SKM-1 treated with dmso at 0.1 percent for 144 hours (cell line): Measurements from ENCODE around the gene THSD4.
"Not testable (repeated sequence)": the region's sequence is repeated elsewhere in the genome, so short reads cannot be mapped to it uniquely, and the experiment has no call there.

Experiments used
- DNase-seq: peaks from one replicate; lab custom pipeline; 2025; ENCODE audit not compliant: unreplicated experiment; lab: John Stamatoyannopoulos, UW

Gene THSD4

DNA sequence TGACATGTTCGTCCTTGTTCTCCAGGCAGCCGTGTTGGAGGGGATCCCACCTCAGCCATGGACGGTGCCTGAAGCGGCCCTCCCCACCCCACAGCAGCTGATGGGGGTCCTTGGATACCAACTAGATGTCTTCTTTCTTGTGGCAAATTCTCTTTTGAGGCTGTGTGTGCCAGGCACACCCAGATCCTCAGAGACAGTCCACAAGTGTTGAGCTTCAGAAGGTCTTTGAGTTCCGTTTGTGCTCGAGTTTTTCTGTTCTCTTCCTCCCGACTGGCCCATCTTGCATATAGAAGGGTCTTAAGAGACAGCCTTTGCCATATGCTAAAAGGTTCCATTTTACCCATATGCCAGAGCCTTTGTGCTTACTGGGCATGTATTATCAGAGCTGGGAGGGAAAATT, 227.4 kb downstream of the THSD4 start:
- DNase-seq = no peak

DNA sequence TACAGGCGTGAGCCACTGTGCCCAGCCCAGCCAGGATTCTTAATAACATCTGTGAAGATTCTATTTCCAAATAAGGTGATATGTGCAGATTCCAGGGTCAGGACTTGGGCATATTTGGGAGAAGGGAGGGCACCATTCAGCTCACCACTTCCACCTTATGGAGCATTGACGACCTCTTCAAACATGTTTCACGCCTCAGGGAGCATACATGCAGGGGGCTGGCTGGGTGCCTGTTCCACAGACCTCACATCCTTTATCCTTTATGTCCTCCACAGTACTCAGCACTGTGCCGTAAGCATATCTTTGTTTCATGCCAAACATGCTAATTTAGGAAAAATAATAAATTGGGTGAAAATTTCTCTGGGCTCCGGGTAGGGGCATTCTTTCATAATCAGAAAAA, 229.0 kb downstream of the THSD4 start:
- DNase-seq = no peak

DNA sequence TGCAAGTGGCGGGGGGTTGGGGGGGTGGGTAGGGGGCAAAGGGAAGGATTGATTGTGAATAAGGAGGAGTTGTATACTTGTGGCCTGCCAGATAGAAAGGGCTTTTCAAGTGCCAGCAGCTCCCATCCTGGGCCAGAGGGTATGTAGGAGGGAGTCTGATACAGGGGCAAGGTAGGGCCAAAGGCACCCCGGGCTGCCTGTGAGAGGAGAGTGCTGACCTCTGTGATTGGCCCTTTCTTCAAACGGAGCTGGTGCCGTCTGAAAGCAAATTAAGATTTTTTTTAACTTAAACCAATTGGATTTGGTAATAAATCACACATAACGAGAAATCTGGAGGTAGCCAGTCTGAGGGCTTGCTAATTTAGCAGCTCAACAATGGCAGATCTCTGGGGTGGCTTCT, 229.9 kb downstream of the THSD4 start:
- DNase-seq = no peak

DNA sequence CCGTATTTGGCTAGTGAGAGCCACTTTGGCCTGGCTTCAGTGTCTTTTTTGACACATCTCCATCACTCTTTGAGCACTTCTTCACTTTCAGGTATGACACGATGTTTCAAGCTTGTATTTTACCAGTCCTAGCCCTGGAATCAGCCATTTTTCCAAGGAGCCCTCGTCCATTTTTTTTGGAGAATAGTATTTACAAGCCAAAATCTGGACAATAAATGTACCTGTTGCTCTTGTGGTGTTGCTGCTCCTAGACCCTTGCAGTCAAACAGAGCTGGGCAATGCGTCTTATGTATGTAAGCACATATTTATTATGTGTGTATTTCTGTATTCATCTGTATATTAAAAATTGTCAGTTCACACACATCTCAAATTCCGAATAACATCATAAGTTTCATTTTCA, 231.2 kb downstream of the THSD4 start:
- no peak for DNase-seq

DNA sequence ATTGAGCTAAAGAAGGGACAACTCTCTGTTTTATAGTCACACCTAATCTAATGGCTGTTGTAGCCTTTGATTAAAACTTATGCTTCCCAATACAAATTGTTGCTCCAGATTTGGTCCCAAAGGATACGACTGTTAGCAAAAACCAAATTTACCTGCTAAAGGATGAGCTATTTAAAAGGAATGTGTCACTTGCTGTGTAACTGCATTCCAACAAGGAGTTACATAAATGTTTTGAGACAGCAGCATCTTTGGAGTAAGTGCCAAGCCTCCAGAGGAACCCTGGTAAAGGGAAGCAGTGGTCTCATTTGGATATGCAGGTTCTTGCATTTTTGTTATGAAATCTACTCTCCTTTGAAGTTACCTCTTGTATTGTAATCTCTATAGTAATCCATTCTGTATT, 233.3 kb downstream of the THSD4 start:
- no peak for DNase-seq

DNA sequence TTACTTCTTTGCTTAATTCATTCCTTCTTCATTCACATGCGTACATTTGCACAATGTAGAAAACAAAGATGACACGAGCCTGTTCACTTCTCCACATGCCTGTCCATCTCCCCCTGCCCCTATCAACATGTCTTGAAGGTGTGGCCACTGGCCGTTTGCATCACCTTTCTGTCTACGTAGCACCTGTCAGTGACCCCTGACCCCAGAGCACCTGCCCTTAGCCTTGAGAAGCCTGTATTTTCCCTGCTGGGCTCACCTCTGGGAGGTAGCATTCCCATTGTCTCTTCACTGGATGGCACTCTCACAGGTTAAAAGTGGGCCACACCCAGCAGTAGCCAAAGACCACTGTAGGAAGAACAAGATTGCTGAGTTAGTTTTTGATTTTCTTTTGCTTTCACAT, 234.1 kb downstream of the THSD4 start:
- DNase-seq = no peak

DNA sequence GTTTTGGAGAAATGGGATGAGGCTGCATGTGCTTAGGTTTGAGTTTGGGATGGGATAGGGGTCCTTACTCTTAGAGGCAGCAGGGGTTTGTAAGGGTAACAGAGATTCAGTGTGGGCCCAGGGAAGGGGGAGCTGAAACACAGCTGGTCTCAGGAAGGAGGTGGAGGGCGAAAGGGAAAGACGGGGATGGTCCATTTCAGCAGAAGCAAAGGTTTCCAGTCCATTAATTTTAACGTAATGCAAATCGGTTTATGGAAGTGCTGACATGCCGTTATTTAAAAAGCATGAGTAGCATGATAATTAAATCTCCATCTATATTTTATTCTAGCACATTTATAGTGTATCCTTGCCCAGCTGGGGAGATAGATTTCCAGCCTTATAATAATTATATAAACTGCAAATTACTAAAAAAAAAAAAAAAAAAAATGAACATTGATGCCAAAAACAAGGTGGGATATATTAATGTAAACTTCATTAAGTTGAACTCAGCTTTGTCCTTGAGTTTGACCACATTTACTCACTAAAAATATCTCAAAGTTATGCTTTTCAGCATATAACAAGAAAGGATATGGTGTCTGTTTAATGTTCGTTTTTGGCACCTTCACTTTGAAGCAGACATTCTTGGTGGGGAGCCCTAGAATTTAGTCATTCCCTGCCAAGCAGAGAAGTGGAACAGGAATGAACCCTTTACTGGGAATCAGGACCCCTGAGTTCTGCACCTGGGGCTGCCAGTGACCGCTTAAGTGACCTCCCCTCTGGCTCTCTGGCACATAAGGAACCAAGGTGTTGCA, 234.7 kb downstream of the THSD4 start:
- no peak for DNase-seq

DNA sequence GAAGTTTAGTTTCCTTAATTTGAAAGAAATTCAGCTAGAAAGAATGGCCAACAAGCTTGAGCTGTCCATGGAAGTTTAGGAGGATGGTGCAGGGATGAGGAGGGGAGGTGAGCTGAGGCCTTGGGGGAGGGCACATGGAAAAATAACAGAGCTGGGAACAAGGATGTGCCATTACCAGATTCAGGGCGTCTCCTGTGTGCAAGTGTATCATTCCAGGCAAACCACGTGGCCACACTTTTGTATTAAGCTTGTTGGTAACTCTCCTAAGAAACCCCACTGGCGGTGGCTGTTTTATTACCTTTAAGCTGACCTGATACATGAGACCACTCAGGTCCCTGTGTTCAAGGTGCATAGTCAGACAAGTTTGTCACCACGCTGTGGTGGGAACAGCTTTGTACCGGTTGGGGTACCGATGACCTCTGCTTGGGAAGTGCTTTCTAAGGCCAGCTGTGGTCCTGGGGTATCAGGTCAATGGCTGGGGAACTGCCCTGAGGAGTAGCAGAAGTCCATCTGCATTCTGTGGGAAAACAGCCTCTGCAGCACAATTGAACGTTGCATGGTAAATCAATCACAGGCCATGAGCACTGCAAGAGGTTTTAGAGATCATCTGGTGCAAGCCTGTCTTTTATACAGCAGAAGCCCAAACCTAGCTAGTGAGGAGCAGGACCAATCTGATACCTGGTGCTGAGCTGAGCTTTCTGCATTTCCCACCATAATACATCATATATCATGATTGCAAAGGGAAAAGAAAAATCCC, 235.5 kb downstream of the THSD4 start:
- DNase-seq = no peak

DNA sequence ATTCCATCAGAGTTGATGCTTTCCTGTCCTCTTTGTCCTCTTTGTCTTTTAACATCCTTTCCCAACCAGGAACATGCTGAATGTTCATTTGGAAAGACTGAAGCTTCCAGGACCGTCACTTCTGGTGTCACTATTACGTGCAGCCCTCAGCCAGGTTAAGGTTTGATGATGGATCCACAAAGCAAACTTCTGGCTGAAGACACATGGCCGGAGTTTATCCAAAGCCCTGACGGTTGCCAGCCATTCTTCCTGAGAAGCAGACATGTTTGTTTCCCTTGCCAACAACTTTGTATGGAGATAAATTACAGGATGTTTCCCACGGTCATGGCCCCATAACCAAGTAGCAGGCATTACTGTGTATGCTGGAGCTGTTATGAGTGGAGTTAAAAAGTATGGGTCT, 236.9 kb downstream of the THSD4 start:
- no peak for DNase-seq

DNA sequence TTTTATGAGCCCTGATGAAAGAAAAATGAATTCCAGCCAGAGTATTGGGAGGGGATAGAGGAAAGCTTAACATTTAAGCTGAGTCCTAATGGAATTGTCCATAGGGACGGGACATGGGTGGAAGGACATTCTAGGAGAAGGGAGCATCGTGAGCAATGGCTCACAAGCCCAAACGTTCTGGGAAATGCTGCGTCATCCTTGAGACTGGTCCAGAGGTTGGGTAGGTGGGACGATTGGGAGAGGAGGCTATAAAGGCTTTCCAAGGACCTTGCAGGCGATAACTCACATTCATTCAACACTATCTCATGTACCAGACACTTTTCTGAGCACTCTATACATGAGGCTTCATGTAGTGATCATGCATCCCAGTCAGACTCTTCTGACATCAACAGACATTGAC, 237.5 kb downstream of the THSD4 start:
- DNase-seq = no peak

DNA sequence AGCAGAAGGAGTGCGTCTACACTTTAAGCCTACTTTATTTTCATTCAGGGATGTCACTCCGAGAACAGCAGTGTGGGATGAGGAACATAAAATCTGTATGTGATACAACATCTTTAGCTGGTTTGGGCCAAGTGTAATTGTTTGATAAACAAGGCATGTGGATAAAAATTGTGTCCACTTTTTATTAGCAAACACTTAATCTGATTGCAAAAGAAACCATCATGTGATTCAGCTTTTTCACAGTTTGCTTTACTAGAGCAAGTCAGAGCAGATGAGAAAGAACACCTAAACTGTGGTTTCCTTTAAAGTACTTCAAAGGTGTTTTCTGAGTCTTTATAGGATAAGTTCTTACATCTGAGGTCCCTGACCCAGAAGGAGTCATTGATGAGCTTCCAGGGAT, 237.9 kb downstream of the THSD4 start:
- DNase-seq = no peak

DNA sequence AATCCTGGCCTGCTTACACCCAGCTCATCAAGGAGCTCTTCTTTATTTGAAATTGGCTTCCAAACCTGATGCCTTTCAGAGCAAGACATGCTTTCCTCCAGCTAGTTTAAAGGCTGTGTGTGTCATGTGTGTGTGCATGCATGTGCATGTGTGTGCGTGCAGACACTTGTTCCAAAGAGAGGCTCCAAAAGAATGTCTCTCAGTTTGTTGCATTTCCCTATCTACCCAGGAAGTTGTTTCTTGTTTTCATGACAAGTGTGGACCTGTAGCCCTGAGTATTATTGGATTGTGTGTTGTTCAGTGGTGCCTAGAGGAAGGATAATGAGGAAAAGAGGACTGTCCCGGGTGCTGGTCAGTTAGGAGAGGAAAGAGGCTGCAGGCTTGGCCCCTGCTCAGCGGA, 240.0 kb downstream of the THSD4 start:
- DNase-seq = no peak

DNA sequence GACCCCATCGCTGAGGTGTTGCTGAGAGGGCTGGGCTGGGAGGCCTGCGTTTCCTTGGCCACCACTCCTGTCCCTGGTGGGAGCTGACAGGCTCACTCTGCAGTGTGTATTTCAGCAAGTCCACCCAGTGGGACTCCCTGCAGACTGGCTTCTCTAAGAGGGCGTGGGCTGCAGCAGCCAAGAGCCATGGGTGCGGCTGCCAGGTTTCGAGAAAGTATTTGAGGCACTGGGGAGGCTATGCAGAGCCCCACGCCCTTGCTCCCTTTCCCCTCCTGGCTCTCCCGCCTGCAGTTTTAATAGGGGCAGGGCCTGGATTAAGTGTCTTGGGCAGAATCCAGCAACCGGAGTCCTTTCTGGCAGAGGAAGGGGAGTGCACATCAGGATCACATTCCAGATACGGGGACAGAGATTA, 242.1 kb downstream of the THSD4 start:
- no peak for DNase-seq

DNA sequence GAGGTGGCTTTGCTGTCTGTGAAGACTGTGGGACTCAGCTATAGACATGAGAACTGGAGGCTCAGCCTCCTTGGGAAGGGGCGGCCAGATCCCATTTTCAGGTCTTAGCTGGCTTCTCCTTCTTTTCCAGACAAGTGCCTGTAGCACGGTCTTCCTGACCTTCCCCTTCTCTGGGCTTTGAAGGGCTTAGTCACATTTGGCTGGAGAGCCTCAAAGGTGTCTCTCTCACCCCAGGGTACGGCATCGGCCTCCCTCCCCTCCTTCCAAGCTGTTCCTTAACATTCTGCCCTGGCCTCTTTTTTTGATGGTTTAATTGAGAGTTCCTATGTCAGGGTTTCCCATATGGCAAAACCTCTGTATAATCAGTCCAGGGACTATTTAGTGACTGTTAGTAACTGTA, 242.7 kb downstream of the THSD4 start:
- no peak for DNase-seq

DNA sequence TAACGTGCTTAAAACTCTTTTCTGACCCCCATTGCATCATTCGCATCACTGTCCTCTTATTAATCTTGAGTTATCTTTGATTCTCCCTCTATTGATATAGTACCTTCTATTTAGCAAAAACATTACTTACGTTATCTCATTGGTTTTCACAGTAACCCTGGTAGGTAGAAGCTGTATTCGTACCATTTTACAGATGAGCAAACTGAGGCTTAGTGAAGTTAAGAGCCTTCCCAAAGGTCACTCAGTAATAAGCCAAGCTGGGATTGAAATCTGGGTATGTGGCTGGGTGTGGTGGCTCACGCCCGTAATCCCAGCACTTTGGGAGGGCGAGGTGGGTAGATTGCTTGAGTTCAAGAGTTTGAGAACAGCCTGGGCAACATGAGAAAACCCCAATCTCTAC, 244.0 kb downstream of the THSD4 start:
- no peak for DNase-seq

DNA sequence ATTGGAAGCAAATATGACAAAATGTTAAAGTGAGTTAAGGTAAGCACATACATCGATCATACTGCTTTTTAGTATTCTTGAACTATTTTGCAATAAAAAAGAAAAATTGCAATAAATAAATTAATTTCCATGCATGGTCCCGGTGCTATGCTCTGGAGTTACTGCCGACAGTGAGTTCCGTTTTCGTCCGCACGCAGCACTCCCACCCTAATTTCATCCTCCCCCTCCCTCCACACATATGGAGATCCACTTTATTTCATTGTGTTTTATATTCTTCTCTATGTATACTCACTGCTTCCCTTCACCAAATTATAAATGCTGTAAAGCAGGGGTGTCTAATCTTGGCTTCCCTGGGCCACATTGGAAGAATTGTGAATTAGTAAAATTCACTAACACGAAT, 247.3 kb downstream of the THSD4 start:
- DNase-seq = no peak

DNA sequence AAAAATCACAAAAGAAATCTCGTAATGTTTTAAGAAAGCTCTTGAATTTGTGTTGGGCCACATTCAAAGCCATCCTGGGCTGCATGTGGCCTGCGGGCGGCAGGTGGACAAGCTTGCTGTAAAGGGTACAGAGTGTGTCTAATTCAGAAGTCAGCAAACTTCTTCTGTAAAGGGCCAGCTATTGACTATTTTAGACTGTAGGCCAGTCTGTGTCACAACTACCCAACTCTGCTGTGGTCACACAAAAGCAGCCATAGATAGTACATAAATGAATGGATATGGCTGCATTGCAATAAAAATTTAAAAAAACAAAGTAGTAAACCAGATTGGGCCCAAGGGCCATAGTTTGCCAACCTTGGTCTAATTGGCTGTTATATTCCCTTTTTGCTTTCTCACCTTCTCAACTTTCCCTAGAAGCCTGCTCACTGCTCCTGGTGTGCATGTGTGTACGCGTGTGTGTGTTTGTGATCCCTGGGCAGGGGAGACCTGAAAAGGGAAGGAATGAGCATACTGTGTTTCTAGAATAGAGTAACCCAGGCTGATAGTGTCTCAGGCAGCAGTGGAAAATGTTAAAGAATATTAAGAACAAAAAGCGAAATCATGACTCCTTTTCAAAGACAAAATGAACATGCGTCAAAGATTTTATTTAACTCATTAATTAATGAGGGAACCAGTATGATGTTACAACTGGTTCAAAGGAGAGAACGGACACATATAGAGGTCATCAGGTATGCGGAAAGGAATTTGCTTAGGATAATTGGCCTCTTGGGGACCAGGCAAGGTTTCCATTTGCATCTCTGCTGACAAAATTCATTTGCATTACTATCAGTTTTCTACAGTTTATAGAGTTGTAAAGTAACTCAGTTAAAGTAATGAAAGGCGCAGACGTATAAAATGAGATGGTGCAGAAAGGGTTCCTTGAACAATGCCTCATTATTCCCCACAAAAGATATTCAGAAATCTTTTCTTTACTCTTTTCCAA, 248.0 kb downstream of the THSD4 start:
- no peak for DNase-seq

DNA sequence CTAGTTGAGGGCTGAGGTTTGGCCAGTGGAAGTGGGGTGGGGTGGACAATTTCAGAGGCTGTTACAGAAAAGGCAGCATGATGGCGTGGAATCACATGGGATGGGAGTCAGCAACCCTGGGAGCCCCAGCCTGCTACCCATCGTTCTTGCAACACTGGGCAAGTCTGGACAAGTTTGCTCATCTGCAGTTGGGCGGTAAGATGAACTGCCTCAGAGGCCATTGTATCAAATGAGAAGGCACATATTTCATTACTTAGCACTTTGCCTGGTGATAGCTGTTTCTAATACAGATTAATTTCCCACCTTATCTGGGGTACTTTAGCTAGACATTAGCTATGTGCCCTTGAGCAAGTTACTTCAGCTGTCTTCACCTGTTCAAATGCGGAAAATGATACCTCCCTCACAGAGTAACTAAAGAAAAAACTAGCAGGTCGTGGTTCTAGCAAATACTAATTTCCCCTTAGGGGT, 248.9 kb downstream of the THSD4 start:
- no peak for DNase-seq

DNA sequence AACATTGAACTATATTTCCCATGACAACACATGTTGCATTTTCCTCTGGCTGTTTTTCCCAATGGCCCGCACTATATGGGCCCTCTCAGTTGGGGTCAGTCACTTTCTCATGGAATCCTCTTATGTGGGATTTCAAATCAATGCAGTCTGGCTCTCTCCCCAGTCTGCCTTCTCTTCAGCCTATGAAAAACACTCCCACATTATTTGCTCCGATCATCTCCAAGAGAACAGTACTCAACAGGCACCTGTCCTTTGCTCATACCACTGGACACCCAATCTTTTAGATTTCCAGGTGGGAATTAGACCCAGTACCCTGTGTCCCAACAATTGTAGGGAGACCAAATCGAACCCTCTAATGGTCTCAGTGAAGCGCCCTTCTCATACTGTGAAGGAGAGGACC, 251.3 kb downstream of the THSD4 start:
- DNase-seq = no peak

DNA sequence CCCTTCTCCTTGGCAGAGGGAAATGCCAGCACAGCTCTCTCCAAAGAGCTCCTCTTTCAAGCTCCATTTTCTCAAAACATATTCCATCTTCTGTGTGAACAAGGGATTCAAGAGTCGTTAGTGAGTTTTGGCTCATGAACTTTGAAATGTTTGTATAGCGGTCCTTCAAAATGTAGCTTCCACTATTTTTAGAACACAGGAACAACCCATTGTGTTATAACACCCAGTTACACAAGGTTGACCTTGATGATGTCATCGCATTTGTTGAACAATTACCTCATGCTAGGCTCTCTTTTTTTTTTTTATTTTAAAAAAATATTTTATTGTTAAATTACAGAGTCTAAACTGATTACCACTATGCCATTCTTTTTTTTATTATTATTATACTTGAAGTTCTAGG, 251.7 kb downstream of the THSD4 start:
- DNase-seq = no peak

DNA sequence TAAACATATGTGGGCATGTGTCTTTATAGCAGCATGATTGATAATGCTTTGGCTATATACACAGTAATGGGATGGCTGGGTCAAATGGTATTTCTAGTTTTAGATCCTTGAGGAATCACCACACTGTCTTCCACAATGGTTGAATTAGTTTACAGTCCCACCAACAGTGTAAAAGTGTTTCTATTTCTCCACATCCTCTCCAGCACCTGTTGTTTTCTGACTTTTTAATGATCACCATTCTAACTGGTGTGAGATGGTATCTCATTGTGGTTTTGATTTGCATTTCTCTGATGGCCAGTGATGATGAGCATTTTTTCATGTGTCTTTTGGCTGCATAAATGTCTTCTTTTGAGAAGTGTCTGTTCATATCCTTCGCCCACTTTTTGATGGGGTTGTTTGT, 252.5 kb downstream of the THSD4 start:
- DNase-seq = not testable (repeated sequence)
